Neural cell (in vitro differentiated cells): ENCODE measurements around the gene SENP2.

Experiments used
- EP300 ChIP-seq: fragments of 450-650 bp; conservative IDR thresholded peaks from 2 replicates; pipeline ENCODE4 v1.6.1; 2014; ENCODE audit warnings: antibody characterized with exemption, mild to moderate bottlenecking, moderate library complexity; ENCODE audit not compliant: poor library complexity, severe bottlenecking
- EZH2 ChIP-seq: fragments of 200-600, 300-800 bp; shearing (Covaris generic), sonication (generic); IDR thresholded peaks from 2 replicates; pipeline ENCODE4 v1.6.1; 2014; ENCODE audit warnings: antibody characterized with exemption, low read length, borderline replicate concordance, mild to moderate bottlenecking; ENCODE audit not compliant: insufficient read depth, poor library complexity, severe bottlenecking
- POLR2AphosphoS5 ChIP-seq: IDR thresholded peaks from 2 replicates; pipeline ENCODE4 v1.6.1; 2012
- RAD21 ChIP-seq: fragments of 450-650 bp; conservative IDR thresholded peaks from 2 replicates; pipeline ENCODE4 v1.6.1; 2014; ENCODE audit warnings: antibody characterized with exemption, mild to moderate bottlenecking, moderate library complexity
- TAF1 ChIP-seq: IDR thresholded peaks from 2 replicates; pipeline ENCODE4 v1.6.1; 2012; ENCODE audit warnings: low read depth
- TF ChIP-seq, protein P1 (sequence below): fragments of 450-650 bp; IDR thresholded peaks from 2 replicates; pipeline ENCODE4 v1.5.1; 2014; ENCODE audit warnings: antibody characterized with exemption, mild to moderate bottlenecking, moderate library complexity; ENCODE audit not compliant: poor library complexity, severe bottlenecking
- TF ChIP-seq, protein P2 (sequence below): IDR thresholded peaks from 2 replicates; pipeline ENCODE4 v1.6.1; 2012; ENCODE audit warnings: borderline replicate concordance

DNA sequence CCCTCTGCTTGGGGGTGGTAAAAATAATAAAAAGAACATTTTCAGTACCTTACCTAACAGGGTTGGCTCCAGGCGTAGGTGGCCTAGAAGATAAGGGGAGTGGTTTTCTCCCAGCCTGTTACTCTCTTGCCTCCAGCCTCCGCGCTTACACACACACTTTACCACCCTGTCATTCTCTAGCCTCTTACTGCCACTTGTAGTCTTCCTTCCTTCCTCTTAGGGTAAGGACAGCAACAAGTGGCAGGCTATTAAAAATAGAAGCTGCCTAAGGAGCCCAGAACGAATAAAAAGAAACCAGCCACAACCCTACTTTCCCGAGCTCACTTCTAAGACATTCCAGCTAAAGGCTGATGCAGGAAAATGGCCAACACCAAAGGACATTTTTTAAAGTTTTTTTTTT lies 24.1 kb upstream of the SENP2 start:
- TF ChIP-seq RAD21 (no peak), EZH2 (no peak), EP300 (no peak), POLR2AphosphoS5 (no peak), TAF1 (no peak)
- TF ChIP-seq, protein P1, sequence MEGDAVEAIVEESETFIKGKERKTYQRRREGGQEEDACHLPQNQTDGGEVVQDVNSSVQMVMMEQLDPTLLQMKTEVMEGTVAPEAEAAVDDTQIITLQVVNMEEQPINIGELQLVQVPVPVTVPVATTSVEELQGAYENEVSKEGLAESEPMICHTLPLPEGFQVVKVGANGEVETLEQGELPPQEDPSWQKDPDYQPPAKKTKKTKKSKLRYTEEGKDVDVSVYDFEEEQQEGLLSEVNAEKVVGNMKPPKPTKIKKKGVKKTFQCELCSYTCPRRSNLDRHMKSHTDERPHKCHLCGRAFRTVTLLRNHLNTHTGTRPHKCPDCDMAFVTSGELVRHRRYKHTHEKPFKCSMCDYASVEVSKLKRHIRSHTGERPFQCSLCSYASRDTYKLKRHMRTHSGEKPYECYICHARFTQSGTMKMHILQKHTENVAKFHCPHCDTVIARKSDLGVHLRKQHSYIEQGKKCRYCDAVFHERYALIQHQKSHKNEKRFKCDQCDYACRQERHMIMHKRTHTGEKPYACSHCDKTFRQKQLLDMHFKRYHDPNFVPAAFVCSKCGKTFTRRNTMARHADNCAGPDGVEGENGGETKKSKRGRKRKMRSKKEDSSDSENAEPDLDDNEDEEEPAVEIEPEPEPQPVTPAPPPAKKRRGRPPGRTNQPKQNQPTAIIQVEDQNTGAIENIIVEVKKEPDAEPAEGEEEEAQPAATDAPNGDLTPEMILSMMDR: no peak
- TF ChIP-seq, protein P2, sequence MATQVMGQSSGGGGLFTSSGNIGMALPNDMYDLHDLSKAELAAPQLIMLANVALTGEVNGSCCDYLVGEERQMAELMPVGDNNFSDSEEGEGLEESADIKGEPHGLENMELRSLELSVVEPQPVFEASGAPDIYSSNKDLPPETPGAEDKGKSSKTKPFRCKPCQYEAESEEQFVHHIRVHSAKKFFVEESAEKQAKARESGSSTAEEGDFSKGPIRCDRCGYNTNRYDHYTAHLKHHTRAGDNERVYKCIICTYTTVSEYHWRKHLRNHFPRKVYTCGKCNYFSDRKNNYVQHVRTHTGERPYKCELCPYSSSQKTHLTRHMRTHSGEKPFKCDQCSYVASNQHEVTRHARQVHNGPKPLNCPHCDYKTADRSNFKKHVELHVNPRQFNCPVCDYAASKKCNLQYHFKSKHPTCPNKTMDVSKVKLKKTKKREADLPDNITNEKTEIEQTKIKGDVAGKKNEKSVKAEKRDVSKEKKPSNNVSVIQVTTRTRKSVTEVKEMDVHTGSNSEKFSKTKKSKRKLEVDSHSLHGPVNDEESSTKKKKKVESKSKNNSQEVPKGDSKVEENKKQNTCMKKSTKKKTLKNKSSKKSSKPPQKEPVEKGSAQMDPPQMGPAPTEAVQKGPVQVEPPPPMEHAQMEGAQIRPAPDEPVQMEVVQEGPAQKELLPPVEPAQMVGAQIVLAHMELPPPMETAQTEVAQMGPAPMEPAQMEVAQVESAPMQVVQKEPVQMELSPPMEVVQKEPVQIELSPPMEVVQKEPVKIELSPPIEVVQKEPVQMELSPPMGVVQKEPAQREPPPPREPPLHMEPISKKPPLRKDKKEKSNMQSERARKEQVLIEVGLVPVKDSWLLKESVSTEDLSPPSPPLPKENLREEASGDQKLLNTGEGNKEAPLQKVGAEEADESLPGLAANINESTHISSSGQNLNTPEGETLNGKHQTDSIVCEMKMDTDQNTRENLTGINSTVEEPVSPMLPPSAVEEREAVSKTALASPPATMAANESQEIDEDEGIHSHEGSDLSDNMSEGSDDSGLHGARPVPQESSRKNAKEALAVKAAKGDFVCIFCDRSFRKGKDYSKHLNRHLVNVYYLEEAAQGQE: no peak
